SKM-1 treated with dmso at 0.1 percent for 144 hours (cell line): Measurements from ENCODE around the gene KATNB1.
"Not testable (repeated sequence)": the region's sequence is repeated elsewhere in the genome, so short reads cannot be mapped to it uniquely, and the experiment has no call there.

ENCODE experiments used
- DNase-seq: peaks from one replicate; lab custom pipeline; 2025; ENCODE audit not compliant: unreplicated experiment; lab: John Stamatoyannopoulos, UW

Gene KATNB1

DNA sequence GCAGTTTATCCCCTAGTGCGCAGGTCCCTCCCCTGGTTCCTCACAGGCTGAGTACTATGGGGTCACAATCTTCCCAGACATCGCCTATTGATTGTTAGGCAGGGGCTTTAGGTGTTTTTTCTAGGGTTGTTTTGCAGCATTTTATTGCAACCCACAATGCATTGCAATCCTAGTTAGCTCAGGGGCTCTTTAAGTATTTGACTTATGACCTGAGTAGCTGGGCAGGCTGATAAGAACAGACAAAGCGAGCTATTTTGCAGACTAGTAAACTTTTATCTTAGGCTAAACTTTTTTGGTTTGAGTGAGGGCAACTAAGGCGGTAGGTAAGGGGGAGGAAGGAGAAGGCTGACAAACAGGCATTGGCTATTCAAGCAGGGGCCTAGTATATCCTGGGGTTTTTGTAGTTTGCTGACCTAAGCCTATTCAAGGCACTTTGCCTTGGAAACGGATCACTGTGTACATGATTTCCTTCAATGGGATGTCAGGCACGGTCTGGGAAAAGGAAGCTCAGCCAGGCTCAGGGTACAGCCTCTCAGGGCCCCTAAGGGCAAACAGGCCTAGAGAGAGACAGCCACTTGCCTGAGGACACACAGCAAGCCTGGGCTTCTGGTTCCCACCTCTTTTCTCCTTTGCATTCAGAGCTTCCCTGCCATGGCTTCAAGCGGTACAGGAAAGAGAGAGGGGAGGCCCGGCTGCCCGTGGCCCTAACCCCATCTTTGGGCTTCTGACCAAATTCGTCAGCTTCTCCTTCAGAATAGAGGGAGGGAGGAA is 34.6 kb upstream of the KATNB1 start:
- DNase-seq = no peak

DNA sequence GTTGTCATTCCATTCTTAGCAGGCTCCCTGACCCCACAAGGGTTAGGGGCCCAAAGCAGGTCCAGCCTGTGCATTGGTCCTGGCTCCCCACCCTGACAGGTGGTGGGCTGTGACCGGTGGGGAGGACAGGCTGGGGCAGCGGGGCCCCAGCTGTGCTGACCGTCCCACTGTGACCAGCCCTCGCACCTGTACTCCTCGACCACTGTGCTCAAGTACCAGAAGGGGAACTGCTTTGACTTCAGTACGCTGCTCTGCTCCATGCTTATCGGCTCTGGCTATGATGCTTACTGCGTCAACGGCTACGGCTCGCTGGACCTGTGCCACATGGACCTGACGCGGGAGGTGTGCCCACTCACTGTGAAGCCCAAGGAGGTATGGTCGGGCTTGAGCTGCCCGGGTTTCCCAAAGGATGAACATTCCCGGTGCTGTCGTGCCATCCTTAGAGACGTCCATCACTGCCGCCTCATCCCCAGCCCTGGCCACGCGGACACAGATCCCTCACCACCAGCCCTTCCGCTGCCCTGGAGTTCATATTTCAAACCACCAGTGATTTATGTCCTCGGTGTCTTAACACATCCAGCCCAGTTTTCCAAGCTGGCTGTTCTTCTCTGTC is 33.7 kb upstream of the KATNB1 start:
- DNase-seq = no peak

DNA sequence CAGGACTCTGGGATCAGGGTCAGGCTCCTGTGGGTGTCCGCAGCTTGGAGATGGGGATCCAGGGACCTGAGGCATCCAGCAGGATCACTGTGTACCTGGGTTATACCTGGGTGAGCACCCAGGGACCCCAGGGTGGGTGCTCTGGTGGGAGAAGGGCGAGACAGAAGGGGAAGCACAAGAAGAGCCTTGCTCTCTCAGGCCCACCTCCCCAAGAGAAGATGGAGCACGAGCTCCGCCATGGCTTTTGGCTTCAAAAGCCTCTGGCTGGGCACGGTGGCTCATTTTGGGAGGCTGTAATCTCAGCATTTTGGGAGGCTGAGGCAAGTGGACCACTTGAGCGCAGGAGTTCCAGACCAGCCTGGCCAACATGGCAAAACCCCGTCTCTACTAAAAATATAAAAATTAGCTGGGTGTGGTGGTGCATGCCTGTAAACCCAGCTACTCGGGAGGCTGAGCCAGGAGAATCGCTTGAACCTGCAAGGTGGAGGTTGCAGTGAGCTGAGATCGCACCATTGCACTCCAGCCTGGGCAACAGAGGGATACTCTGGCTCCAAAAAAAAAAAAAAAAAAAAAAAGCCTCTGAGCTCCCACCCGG is 32.1 kb upstream of the KATNB1 start:
- no peak for DNase-seq

DNA sequence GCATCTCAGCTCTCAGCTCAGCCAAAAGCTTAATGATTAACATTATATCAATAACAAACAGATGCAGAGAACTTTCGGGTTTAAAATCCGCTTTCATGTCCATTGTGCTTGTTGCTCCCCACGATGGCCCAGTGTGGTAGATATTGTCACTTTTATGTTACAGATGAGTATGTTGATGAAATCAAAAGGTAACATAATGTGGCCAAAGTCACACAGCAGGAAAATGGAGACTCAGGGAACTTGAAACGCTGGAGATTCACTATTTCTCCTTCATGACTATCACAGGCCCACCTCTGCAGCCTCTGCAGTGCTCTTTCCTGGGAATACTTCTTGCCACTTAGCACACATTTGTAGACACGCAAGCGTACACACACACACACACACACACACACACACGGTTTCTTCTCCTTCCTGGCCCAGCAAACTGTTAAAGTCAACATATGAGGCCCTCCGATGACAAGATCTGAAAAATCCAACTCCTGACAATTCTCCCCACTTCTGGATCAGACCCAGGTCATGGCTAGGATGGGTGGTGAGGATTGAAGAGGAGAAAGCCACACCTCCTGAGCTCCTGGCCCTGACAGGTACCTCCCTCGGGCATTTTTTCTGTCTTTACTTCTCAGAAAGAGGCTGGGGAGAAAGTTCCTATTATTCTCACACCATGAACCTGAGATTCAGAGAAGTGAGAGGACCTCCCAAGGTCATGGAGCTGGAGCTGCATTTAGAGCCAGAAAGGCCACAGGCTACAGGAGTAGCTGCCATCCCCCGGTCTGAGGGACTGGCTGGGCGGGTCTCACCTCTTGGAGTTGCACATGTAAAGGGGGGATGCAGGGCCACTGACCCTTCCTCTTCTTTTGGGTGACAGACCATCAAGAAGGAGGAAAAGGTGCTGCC is 31.3 kb upstream of the KATNB1 start:
- no peak for DNase-seq

DNA sequence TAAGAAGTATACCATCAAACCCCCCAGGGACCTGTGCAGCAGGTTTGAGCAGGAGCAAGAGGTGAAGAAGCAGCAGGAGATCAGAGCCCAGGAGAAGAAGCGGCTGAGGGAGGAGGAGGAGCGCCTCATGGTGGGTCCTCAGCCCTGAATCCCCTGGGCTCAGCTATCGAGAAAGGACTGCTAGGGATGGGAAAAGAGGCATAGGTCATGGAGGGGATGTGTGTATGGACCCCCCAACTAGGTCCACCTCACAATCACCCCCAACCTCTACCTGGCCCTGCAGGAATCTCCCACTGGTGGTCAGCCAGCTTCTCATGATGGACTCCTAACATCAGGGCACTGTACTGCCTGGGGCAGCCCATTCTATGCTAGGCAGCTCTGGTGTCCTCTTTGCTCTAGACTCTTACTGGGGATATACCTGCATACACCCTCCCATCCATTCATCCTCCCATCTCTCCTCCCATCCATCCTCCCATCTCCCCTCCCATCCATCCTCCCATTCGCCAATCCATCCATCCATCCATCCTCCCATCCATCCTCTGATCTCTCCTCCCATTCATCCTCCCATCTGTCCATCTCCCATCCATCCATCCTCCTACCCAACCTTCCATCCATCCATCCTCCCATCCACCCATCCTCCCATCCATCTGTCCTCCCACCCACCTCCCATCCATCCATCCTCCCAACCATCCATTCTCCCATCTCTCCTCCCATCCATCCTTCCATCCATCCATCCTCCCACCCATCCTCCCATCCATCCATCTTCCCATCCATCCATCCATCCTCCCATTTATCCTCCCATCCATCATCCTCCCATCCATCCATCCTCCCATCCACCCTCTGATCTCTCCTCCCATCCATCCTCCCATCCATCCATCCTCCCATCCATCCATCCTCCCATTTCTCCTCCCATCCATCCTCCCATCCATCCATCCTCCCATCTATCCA is 30.4 kb upstream of the KATNB1 start:
- no peak for DNase-seq

DNA sequence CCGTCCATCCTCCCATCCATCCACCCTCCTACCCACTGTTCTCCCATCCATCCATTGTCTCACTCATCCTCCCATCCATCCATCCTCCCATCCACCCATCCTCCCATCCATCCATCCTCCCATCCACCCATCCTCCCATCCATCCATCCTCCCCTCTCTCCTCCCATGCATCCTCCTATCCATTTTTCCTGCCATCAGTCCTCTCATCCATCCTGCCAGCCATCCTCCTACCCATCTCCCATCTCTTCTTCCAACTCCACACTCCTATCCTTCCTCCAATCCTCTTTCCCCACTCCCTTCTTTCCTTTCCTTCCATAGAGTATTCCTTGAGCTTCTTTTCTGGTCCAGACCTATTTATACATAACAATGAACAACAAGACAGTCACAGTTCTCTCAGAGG is 28.9 kb upstream of the KATNB1 start:
- DNase-seq = no peak

DNA sequence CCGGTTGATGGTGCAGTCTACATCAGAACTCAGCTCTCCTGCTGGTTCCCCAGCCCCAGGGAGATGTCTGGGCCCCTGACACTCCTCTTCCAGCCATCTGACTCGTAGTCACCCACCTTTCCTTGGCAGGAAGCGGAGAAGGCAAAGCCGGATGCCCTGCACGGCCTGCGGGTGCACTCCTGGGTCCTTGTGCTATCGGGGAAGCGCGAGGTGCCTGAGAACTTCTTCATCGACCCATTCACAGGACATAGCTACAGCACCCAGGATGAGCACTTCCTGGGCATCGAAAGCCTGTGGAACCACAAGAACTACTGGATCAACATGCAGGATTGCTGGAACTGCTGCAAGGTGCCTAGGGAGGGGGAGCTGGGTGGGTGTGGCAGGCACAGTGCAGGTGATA is 28.2 kb upstream of the KATNB1 start:
- no peak for DNase-seq

DNA sequence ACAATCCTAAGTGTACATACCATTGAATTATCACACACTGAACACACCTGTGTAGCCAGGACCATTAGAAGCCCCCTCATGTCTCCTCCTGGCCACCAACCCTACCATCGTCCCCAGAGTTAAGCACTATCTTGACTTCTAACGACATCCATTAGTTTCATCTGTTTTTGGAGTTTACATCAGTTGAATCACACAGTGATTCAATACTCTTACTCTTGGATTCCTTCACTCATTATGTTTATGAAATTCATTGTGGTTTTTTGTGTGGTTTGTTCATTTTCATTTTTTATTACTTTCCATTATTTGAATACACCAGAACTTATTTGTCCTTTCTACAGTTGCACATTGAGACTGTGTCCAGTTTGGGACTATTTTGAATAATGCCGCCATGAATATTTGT is 27.4 kb upstream of the KATNB1 start:
- no peak for DNase-seq

DNA sequence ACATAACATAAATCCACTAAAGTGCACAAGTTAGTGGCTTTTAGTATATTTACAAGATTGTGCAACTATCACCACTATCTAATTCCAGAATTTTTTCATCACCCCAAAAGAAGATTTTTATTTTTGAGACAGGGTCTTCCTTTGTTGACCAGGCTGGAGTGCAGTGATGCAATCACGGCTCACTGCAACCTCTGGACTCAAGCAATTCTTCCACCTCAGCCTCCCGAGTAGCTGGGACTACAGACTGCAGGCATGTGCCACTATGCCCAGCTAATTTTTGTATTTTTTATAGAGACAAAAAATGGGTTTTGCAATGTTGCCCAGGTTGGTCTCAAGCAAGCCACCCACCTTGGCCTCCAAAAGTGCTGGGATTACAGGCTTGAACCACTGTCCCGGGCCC is 25.9 kb upstream of the KATNB1 start:
- no peak for DNase-seq

DNA sequence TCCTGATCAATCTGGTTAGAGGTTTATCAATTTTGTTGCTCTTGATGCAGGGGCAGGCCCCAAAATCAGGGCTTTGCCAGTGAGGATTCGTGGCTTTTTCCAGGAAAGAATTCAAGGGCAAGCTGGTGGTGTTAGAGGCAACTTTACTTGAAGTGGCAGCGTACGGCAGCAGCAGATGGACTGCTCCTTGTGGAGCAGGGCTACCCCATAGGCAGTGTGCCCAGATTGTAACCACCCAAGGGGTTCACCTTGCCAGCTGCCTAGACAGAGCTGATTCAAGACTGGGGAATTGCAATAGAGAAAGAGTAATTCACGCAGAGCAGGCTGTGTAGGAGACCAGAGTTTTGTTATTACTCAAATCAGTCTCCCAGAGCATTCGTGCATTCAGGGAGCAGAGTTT is 24.2 kb upstream of the KATNB1 start:
- DNase-seq = no peak

DNA sequence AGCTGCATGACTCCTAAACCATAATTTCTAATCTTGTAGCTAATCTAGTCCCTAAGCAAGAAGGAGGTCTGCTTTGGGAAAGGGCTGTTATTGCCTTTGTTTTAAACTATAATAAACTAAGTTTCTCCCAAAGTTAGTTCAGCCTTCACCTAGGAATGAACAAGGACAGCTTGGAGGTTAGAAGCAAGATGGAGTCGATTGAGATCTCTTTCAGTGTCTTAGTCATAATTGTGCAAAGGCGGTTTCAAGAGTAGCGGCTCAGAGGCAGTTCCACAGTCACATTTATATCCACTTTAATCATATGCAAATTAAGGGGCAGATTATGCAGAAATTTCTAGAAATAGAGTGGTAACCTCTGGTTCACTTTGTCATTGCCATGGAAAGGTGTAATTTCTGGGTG is 23.6 kb upstream of the KATNB1 start:
- no peak for DNase-seq

DNA sequence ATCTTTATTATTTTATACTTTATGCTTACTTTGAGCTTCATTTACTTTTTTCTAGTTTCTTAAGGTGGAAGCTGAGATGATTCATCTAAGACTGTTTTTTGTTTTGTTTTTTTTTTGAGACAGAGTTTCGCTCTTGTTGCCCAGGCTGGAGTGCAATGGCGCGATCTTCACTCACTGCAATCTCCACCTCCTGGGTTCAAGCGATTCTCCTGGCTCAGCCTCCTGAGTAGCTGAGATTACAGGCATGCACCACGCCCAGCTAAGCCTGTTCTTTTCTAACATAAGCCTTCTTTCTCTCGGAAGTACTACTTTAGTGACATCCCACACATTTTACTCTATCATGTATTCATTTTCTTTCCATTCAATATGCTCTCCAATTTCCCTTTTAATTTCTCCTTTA is 23.0 kb upstream of the KATNB1 start:
- not testable (repeated sequence) for DNase-seq

DNA sequence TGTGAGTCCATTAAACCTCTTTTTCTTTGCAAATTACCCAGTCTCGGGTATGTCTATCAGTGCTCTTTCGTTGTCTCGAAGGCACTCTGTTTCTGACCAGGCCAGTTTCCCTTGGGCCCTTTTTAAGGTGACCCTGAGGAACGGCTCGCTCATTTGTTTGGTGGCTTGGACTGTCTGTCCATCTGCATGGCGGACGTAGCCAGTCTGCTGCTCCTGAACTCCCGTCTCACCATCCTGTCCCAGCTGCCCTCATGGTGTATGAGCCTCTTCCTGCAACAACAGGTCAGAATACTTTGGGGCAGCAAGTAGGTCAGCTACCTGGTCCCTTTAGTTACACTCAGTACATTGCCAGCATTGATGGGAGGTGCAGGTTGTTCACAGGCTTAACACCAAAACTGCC is 22.0 kb upstream of the KATNB1 start:
- DNase-seq = no peak

DNA sequence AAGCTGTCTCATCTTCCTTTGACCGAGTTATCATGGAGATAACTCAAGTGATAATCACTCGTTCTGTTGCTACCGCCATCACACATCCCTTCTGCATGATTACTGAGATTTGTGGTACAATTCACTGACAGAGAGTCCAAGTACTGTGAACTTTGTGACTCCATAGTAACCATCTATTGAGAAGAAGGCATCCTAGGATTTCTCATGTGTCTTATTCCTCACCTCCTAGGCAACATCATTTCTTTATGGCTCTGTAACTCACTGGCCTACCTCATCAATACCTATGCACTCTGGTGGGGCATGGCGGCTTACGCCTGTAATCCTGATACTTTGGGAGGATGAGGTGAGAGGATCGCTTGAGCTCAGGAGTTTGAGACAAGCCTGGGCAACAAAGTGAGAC is 21.5 kb upstream of the KATNB1 start:
- DNase-seq = no peak

DNA sequence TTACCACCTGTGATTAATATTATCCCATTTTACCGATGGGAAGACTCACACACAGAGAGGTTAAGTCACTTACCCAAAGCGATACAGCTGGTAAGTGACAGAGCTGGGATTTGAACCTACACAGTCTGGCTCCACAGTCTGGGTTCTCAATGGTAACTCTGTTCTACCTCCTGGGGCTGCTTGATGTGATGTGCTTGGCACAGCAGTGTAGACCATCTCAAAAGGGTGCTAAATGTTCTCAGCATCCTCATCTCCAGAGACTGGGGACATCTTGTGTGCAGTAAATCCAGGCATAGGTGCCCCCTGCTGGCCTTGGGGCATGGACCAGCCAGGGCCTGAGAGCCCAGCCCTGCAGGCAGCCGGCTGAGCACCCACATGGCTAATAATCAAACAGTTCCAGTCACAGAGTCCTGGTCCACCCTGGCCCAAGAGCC is 15.4 kb upstream of the KATNB1 start:
- DNase-seq = peak; percentile 71

DNA sequence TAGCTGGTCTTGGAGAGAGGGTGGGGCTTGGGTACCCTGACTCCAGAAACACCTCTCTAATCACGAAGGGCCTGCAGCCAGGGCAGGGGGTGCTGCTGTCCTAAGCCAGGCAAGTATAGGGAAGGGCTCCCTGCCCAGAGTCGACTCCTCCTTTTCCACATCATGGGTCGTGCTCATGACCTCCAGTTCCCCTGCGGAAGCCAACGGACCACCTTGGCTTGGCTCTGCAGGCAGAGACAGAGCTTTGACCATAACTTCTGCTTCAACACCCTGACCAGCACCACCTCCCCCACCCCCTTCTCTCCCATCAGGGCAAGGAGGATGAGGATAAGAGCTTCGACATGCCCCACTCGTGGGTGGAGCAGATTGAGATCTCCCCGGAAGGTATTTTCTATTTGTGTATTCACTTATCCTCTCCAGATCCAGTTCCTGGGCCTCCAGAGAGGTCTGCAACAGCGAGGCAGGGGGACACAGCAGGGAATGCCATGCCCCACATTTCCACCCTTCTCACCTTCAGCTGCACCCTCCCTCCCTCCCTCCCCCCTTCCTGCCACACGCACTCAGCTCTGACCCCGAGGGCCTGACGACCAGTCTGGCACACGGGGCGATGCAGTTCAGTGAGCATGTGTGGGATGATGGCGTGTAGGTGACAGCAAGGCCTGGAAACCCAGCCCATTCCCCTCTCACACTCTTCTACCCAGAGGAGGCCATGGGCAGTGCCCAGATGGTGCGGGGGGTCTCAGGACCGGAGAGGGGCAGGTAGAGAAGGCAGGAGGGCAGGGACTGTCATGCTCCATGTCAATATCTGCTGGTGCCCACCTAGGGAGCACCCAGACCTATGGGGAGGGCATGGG is 14.0 kb upstream of the KATNB1 start:
- no peak for DNase-seq

DNA sequence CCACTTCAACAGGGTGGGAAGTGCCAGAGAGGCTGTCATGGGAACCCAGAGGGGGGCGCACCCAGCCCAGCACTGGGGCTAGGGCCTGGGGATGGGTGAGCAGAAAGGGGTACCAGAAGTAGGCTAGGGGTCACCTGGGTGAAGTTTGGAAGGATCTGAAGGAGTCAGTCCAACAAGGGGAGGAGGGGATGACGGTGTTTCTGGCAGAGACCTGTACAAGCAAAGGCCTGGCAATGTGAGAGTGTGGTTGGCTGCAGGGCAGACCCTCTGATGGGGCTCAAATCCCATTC is 13.4 kb upstream of the KATNB1 start:
- DNase-seq = no peak

DNA sequence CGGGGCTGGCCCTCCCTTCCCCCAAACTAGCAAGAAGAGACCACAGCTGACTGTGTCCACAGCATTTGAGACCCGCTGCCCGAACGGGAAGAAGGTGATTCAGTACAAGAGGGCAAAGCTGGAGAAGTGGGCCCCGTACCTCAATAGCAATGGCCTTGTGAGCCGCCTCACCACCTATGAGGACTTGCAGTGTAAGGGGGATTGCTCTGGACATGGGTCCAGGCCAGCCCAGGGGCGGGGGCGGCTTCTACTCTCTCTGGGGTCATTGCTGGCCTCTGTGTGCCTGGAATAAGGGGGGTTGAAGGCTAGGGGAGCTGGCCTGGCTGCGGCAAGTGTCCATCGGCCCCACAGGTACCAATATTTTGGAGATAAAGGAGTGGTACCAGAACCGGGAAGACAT is 12.9 kb upstream of the KATNB1 start:
- DNase-seq = no peak

DNA sequence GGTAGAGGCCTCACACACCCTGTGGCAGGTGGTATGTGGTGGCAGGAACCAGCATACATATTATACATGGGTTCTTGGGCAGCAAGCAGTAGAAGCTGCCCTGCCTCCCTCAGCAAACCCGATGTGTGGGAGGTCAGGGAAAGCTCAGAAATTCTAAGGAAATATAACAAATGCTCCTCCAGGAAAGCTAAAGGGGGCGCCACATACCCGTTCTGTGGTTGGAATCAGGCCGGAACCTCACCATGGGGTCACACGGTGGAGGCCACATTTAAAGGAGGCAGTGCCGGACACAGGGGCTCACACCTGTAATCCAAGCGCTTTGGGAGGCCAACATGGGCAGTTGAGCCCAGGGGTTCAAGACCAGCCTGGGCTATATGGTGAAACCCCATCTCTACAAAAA is 12.4 kb upstream of the KATNB1 start:
- no peak for DNase-seq

DNA sequence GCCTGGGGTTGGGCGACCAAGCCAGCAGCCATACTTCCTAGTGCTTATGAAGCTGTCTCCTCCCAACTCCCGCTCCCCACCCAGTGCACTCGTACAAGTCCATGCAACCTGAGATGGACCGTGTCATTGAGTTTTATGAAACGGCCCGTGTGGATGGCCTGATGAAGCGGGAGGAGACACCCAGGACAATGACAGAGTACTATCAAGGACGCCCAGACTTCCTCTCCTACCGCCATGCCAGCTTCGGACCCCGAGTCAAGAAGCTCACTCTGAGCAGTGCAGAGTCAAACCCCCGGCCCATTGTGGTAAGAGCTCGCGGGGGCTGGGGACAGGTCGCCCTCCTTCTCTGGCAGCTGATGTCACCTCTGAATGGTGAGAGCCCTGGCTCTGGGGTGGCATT is 11.0 kb upstream of the KATNB1 start:
- no peak for DNase-seq
